CD4-positive, alpha-beta T cell (primary cell): ENCODE measurements around the gene REV3L. TPM values are rescaled to one million over a fixed set of nuclear protein-coding genes. Genes with fewer than 3 reads are reported as not detected.

Experiments used
- ATAC-seq: fragments of 200-7000 bp; cut with Tn5 transposase; one replicate; pipeline ENCODE4 v1.10.0; 2022; ENCODE audit warnings: mild to moderate bottlenecking; ENCODE audit not compliant: poor library complexity
- CTCF ChIA-PET: fragments of 350-600 bp; sonication (Branson Sonifier 250); formaldehyde crosslinking; loops from one replicate; lab custom pipeline; 2021; ENCODE audit warnings: antibody characterized with exemption, inconsistent platforms; lab: Charles Lee
- POLR2A ChIA-PET: fragments of 350-600 bp; sonication (Branson Sonifier 250); formaldehyde crosslinking; loops from one replicate; lab custom pipeline; 2021; ENCODE audit warnings: antibody characterized with exemption, inconsistent platforms; lab: Charles Lee
- DNase-seq, 14 experiments: peaks; one replicate each; pipeline ENCODE4 v3.0.0-alpha.2; 2013 to 2020; ENCODE audit warnings: mixed read lengths in 2 of 14
- H3K27ac ChIP-seq, 2 donors: one replicate each; pipeline versions ENCODE4 v1.5.1 to v1.7.0; 2013; ENCODE audit warnings: low read length in 2 of 2, low read depth in 1 of 2, mild to moderate bottlenecking in 1 of 2
- H3K27me3 ChIP-seq, 2 experiments: 1 replicate in 1 of 2; 2 replicates in 1 of 2; pipeline versions ENCODE4 v1.6.1 to v1.7.0; 2013; ENCODE audit warnings: low read length in 2 of 2, control low read depth in 1 of 2, mild to moderate bottlenecking in 1 of 2, moderate library complexity in 1 of 2; ENCODE audit not compliant: insufficient read depth in 2 of 2, control insufficient read depth in 1 of 2
- H3K36me3 ChIP-seq: one replicate; pipeline ENCODE4 v1.6.1; 2013; ENCODE audit warnings: low read length, control low read depth; ENCODE audit not compliant: insufficient read depth
- H3K4me1 ChIP-seq: one replicate; pipeline ENCODE4 v1.6.1; 2013; ENCODE audit warnings: low read length, control low read depth; ENCODE audit not compliant: insufficient read depth
- H3K4me3 ChIP-seq: one replicate; pipeline ENCODE4 v1.5.1; 2013; ENCODE audit warnings: mild to moderate bottlenecking, low read length, moderate library complexity
- H3K9me3 ChIP-seq, 2 experiments: 1 replicate in 1 of 2; 2 replicates in 1 of 2; pipeline versions ENCODE4 v1.6.1 to v1.7.0; 2013; ENCODE audit warnings: low read length in 2 of 2, mild to moderate bottlenecking in 2 of 2, control low read depth in 1 of 2, moderate library complexity in 1 of 2; ENCODE audit not compliant: control insufficient read depth in 1 of 2, insufficient read depth in 1 of 2
- H3K27ac Mint-ChIP-seq: one replicate; pipeline ENCODE4 v1.8.0; 2020; ENCODE audit warnings: mixed read lengths
- H3K27me3 Mint-ChIP-seq: one replicate; pipeline ENCODE4 v1.8.0; 2021; ENCODE audit warnings: mixed read lengths
- H3K36me3 Mint-ChIP-seq: one replicate; pipeline ENCODE4 v1.8.0; 2021; ENCODE audit warnings: low read depth, mixed read lengths
- H3K4me1 Mint-ChIP-seq: one replicate; pipeline ENCODE4 v1.8.0; 2021; ENCODE audit warnings: low read depth, mixed read lengths
- H3K4me3 Mint-ChIP-seq: one replicate; pipeline ENCODE4 v1.8.0; 2020; ENCODE audit warnings: mild to moderate bottlenecking, mixed read lengths
- H3K9me3 Mint-ChIP-seq: one replicate; pipeline ENCODE4 v1.8.0; 2020; ENCODE audit warnings: mixed read lengths
- CTCF ChIP-seq: fragments of 200-600 bp; IDR thresholded peaks from one replicate; pipeline ENCODE4 v1.8.0; 2022; ENCODE audit warnings: antibody characterized with exemption, mild to moderate bottlenecking
- intact Hi-C, 2 experiments: fragments of 100-400 bp; cut with DNase I in 1 of 2; cut with micrococcal nuclease in 1 of 2; formaldehyde crosslinking; loops; one replicate each; pipeline versions ENCODE4 v1.15.1 to v1.9.0; 2023 to 2025; cut with DNase I, micrococcal nuclease
- total RNA-seq, 174 experiments: library from RNA in 2 of 174; stranded (reverse) in 2 of 174; gene quantifications; one replicate each; pipeline ENCODE4 v1.2.3 and lab custom pipeline; 2021 to 2026

Gene REV3L
- total RNA-seq, 2 experiments from 2014 or later: 17.0 to 20.6 TPM

DNA sequence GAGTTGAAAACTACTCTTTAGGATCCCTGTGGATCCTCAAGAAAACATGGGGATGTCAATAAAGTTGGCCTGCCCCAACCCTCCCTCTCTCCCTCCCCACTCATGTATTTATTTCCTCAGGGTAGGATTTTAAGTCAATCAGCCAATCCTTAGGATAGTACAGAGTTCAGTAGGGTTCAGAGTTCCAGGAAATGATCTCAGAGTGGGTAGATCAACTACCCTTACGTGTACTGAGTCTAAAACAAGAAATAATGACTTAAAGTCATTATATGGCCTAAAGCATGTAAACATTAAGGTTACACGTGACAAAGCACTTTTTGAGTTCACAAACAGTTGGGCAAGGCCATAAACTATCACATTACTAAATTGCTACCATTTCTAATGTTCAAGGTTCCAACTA lies 47.2 kb upstream of the REV3L start:
- POLR2A ChIA-PET: no interaction called here
- H3K9me3 Mint-ChIP-seq: no peaks in the 10 kb centered on the region

GRCh38 chr6:111527367-111527766 lies 44.3 kb upstream of the REV3L start:
- intact Hi-C loops: no loop called here
- H3K27ac ChIP-seq: no peak overlapping the region
- ATAC-seq: no peak
- H3K36me3 ChIP-seq: no peaks in the 10 kb centered on the region
- no peak for DNase-seq
- peaks cover 27% of the 10 kb centered on the region for H3K4me1 Mint-ChIP-seq
- no peaks in the 10 kb centered on the region for H3K27me3 Mint-ChIP-seq
- peaks cover 4% of the 10 kb centered on the region for H3K4me1 ChIP-seq
- H3K27me3 ChIP-seq: no peaks in the 10 kb centered on the region
- H3K4me3 Mint-ChIP-seq: no peak overlapping the region
- POLR2A ChIA-PET: no interaction called here
- CTCF ChIA-PET: interaction anchor here (0.7 to 0.9 kb wide), 2 partner anchors 18 to 815 kb away, joined by 3 read pairs; no protein-coding TSS in a partner anchor
- H3K36me3 Mint-ChIP-seq: peaks cover 5% of the 10 kb centered on the region
- no peaks in the 10 kb centered on the region for H3K9me3 Mint-ChIP-seq
- no peaks in the 10 kb centered on the region for H3K9me3 ChIP-seq
- no peak for TF ChIP-seq CTCF
- no peak overlapping the region for H3K4me3 ChIP-seq
- no peak overlapping the region for H3K27ac Mint-ChIP-seq

More for the DNA sequence above, 47.2 kb upstream of the REV3L start:
- intact Hi-C loops: no loop called here
- no peak for TF ChIP-seq CTCF
- Histone ChIP-seq H3K4me1 (peaks cover 4% of the 10 kb centered on the region), H3K27me3 (no peaks in the 10 kb centered on the region), H3K36me3 (no peaks in the 10 kb centered on the region), H3K27ac (no peak overlapping the region), H3K9me3 (no peaks in the 10 kb centered on the region), H3K4me3 (no peak overlapping the region)
- Mint-ChIP-seq H3K4me1 (peaks cover 31% of the 10 kb centered on the region), H3K36me3 (no peaks in the 10 kb centered on the region), H3K27ac (no peak overlapping the region), H3K4me3 (no peak overlapping the region), H3K27me3 (no peaks in the 10 kb centered on the region)
- DNase-seq: no peak
- CTCF ChIA-PET: no interaction called here
- no peak for ATAC-seq

GRCh38 chr6:111524735-111525134 lies 41.7 kb upstream of the REV3L start:
- no peaks in the 10 kb centered on the region for H3K9me3 Mint-ChIP-seq
- no peak overlapping the region for H3K4me3 Mint-ChIP-seq
- ATAC-seq (no peak), DNase-seq (no peak)
- no peaks in the 10 kb centered on the region for H3K9me3 ChIP-seq
- H3K4me1 Mint-ChIP-seq: peaks cover 17% of the 10 kb centered on the region
- CTCF ChIA-PET: no interaction called here
- no peaks in the 10 kb centered on the region for H3K36me3 ChIP-seq
- no peaks in the 10 kb centered on the region for H3K27me3 Mint-ChIP-seq
- H3K27ac Mint-ChIP-seq: no peak overlapping the region
- peaks cover 4% of the 10 kb centered on the region for H3K4me1 ChIP-seq
- peaks cover 5% of the 10 kb centered on the region for H3K36me3 Mint-ChIP-seq
- no peak overlapping the region for H3K27ac ChIP-seq
- H3K4me3 ChIP-seq: no peak overlapping the region
- H3K27me3 ChIP-seq: no peaks in the 10 kb centered on the region
- TF ChIP-seq CTCF: no peak
- POLR2A ChIA-PET: interaction anchor here (1.1 kb wide), 1 partner anchor 10 kb away, joined by 3 read pairs; no protein-coding TSS in a partner anchor
- intact Hi-C loops: no loop called here
